Esophagus squamous epithelium (tissue), 5 donors: ENCODE measurements around the gene SERPINA9. TPM values are rescaled to one million over a fixed set of nuclear protein-coding genes. Genes with fewer than 3 reads are reported as not detected.

Experiments
- DNase-seq: peaks from one replicate; lab custom pipeline; 2025; lab: John Stamatoyannopoulos, UW
- H3K27ac ChIP-seq, 4 donors: fragments of 200-600 bp; sonication (generic); one replicate each; pipeline ENCODE4 v1.5.1; 2016 to 2019; ENCODE audit warnings: mild to moderate bottlenecking in 1 of 4
- H3K27me3 ChIP-seq, 4 donors: fragments of 200-600 bp; sonication (generic); 1 replicate in 3 of 4; 2 replicates in 1 of 4; pipeline versions ENCODE4 v1.5.1 to v1.6.0; 2017 to 2021; ENCODE audit warnings: antibody characterized with exemption in 1 of 4
- H3K36me3 ChIP-seq, 3 donors: fragments of 200-600 bp; sonication (generic); one replicate each; pipeline ENCODE4 v1.5.1; 2016 to 2019
- H3K4me1 ChIP-seq, 3 donors: fragments of 200-600 bp; sonication (generic); one replicate each; pipeline ENCODE4 v1.5.1; 2017 to 2019
- H3K4me3 ChIP-seq, 4 donors: fragments of 200-600 bp; sonication (generic); 1 replicate in 3 of 4; 2 replicates in 1 of 4; pipeline ENCODE4 v1.5.1; 2016 to 2019; ENCODE audit warnings: mild to moderate bottlenecking in 2 of 4, moderate library complexity in 1 of 4
- H3K9me3 ChIP-seq, 3 donors: fragments of 200-600 bp; sonication (generic); one replicate each; pipeline ENCODE4 v1.5.1; 2016 to 2019
- POLR2A ChIP-seq, 4 donors: fragments of 450-650 bp; IDR thresholded peaks; one replicate each; pipeline ENCODE4 v1.6.1; 2017; ENCODE audit warnings: antibody characterized with exemption in 4 of 4, mild to moderate bottlenecking in 4 of 4, moderate library complexity in 3 of 4
- WGBS, 2 donors: methylation state at CpG; one replicate each; pipeline ENCODE4 v1.1.5; 2018; 5-methylcytosine and 5-hydroxymethylcytosine counted together
- intact Hi-C: fragments of 100-400 bp; cut with DNase I; formaldehyde crosslinking; loops from one replicate; pipeline ENCODE4 v1.15.0; 2022
- total RNA-seq, 4 donors: library from RNA; depleted of rRNA; stranded (reverse); fragments of >200 nt; gene quantifications; one replicate each; pipeline ENCODE4 v1.1.0, GENCODE V29; 2016
- TF ChIP-seq, protein P1 (sequence below), 6 experiments: fragments of 450-650 bp in 4 of 6; fragments of 200-600 bp in 2 of 6; sonication (generic) in 2 of 6; IDR thresholded peaks; one replicate each; pipeline ENCODE4 v1.5.1; 2016 to 2019; ENCODE audit warnings: antibody characterized with exemption in 6 of 6, mild to moderate bottlenecking in 4 of 6, moderate library complexity in 4 of 6
- donor health status: DM: yes; HTN: yes; CAD: no.

SERPINA9 gene
- total RNA-seq, 4 donors from 2014 or later, result not detected

DNA sequence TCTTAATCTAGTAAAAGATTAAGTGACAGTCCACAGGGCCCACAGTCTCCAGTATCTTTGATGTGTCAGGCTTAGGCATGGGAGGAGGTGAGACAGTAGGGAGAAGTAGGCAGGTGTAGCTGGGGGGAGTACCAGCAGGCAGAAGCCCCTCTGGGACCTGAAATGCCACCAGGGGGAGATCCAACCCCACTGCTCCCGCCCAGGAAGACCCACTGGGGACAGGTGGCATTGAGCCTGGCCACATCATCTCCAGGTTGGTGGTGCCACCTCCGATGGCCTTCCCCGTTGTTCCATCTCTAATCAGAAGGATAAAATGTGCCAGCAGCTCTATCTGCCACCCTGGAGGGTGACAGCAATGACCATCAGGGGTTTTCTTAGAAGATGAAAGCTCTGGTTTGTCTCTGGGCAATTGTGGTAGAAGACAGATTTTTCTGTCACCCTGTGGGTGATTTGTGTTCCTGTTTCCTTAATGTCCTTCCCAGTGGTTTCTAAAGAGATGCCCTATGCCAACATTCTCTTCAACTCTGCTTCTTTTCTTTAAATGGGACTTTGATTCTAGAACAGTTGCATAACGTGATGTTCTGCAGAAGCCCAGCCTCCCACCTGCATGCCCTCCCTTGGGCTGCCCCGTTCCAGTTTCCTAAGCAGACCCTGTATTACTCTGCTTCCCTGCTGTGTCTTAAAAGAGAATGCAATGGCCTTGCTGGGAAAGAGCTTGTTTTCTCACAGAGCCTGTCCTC is 45.5 kb upstream of the SERPINA9 start:
- Histone ChIP-seq H3K9me3 (no peaks in the 10 kb centered on the region), H3K27ac (no peak overlapping the region), H3K36me3 (no peaks in the 10 kb centered on the region), H3K4me3 (no peak overlapping the region), H3K4me1 (no peaks in the 10 kb centered on the region), H3K27me3 (peaks cover 0 to 4% (median 0%) of the 10 kb centered on the region in 4 donors)
- TF ChIP-seq, protein P1, sequence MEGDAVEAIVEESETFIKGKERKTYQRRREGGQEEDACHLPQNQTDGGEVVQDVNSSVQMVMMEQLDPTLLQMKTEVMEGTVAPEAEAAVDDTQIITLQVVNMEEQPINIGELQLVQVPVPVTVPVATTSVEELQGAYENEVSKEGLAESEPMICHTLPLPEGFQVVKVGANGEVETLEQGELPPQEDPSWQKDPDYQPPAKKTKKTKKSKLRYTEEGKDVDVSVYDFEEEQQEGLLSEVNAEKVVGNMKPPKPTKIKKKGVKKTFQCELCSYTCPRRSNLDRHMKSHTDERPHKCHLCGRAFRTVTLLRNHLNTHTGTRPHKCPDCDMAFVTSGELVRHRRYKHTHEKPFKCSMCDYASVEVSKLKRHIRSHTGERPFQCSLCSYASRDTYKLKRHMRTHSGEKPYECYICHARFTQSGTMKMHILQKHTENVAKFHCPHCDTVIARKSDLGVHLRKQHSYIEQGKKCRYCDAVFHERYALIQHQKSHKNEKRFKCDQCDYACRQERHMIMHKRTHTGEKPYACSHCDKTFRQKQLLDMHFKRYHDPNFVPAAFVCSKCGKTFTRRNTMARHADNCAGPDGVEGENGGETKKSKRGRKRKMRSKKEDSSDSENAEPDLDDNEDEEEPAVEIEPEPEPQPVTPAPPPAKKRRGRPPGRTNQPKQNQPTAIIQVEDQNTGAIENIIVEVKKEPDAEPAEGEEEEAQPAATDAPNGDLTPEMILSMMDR (IDR thresholded peaks at IDR 0.05), result no peak
- TF ChIP-seq POLR2A (IDR thresholded peaks at IDR 0.05), result no peak
- intact Hi-C loops, result no loop called here
- no peak for DNase-seq
- WGBS, 2 donors, result 57 to 75% methylated on average over 4 of the region's 5 CpGs

GRCh38 chr14:94517641-94518257 is 41.8 kb upstream of the SERPINA9 start:
- Histone ChIP-seq H3K27me3 (peaks cover 0 to 4% (median 0%) of the 10 kb centered on the region in 4 donors), H3K27ac (no peak overlapping the region), H3K9me3 (no peaks in the 10 kb centered on the region), H3K4me1 (no peaks in the 10 kb centered on the region), H3K4me3 (no peak overlapping the region), H3K36me3 (no peaks in the 10 kb centered on the region)
- DNase-seq, result no peak
- intact Hi-C loops, result no loop called here
- 29 to 44% methylated on average over 2 to 6 of the region's 7 CpGs for WGBS, 2 donors
- TF ChIP-seq, protein P1 (IDR thresholded peaks at IDR 0.05), result no peak

DNA sequence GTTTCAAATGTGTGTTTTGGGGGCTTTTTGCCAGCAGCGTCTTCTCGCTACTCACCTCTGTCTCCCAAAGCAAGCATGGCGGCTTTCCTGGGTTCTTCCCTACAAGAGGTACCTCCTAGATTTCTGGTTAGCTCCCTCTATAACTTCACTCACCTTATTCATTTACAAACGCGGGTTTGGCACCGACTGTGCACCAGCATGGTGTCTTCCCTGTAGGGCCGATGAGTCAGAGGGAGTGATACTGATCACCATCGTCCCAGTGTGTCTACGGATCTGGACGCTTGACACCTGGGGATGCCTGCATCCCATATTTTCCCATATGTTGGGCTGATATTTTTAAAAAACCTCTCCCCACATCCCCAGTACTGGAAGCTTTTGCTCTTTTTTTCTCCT is 41.2 kb upstream of the SERPINA9 start:
- WGBS, 2 donors, result 63 to 73% methylated on average over 8 to 10 of the region's 10 CpGs
- Histone ChIP-seq H3K36me3 (no peaks in the 10 kb centered on the region), H3K4me3 (no peak overlapping the region), H3K9me3 (no peaks in the 10 kb centered on the region), H3K27me3 (peaks cover 0 to 4% (median 0%) of the 10 kb centered on the region in 4 donors), H3K27ac (no peak overlapping the region), H3K4me1 (no peaks in the 10 kb centered on the region)
- intact Hi-C loops, result no loop called here
- DNase-seq, result no peak
- TF ChIP-seq, protein P1 (IDR thresholded peaks at IDR 0.05), result no peak
- no peak for TF ChIP-seq POLR2A (IDR thresholded peaks at IDR 0.05)

DNA sequence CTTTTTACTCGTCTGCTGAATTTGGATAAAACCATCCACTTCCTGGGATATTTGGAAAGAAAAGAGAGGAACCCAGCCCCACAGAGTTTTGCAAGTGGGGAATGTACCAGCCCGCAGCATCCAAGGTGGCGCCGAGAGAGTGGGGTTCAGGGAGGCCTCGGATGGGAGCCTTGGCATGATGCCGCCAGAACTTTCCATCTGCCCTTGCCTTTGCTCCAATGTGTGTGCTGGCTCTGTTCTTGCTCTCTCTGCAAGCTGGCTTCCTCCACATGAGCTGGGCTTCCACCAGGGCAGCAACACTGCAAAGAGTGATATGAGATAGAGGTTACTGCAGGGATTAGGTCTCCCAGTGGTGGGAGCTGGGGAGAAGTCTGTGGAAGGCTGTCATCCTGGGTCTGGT is 39.9 kb upstream of the SERPINA9 start:
- H3K4me1 ChIP-seq, result no peaks in the 10 kb centered on the region
- no peaks in the 10 kb centered on the region for H3K9me3 ChIP-seq
- no peaks in the 10 kb centered on the region for H3K36me3 ChIP-seq
- DNase-seq, result no peak
- intact Hi-C loops, result no loop called here
- WGBS, 2 donors, result 64 to 92% methylated on average over 4 to 6 of the region's 6 CpGs
- H3K27me3 ChIP-seq, result peaks cover 0 to 4% (median 0%) of the 10 kb centered on the region in 4 donors
- H3K4me3 ChIP-seq, result no peak overlapping the region
- no peak overlapping the region for H3K27ac ChIP-seq
- TF ChIP-seq, protein P1 (IDR thresholded peaks at IDR 0.05), result no peak
- no peak for TF ChIP-seq POLR2A (IDR thresholded peaks at IDR 0.05)

GRCh38 chr14:94515426-94515825 is 39.4 kb upstream of the SERPINA9 start:
- intact Hi-C loops, result no loop called here
- 90% methylated on average over 3 of the region's 9 CpGs; no CpG with 5 or more reads in 1 of the 2 donors for WGBS, 2 donors
- Histone ChIP-seq H3K36me3 (no peaks in the 10 kb centered on the region), H3K9me3 (no peaks in the 10 kb centered on the region), H3K4me1 (no peaks in the 10 kb centered on the region), H3K4me3 (no peak overlapping the region), H3K27ac (no peak overlapping the region), H3K27me3 (peaks cover 0 to 4% (median 0%) of the 10 kb centered on the region in 4 donors)
- DNase-seq, result no peak
- TF ChIP-seq, protein P1 (IDR thresholded peaks at IDR 0.05), result no peak
- TF ChIP-seq POLR2A (IDR thresholded peaks at IDR 0.05), result no peak
